ENCODE measurements around the gene SNED1. TPM values are rescaled to one million over a fixed set of nuclear protein-coding genes. Genes with fewer than 3 reads are reported as not detected.

Gene SNED1
- total RNA-seq, 1 experiment from 2014 or later, result not detected

Small RNAs within 50 kb of the gene (small RNA-seq; reads per million reads assigned to genes)
- gene AC005237.2, result not detected

Other genes starting within 250 kb of the SNED1 start
- not detected in 2 replicates for gene KIF1A, start 178.4 kb upstream of the SNED1 start, total RNA-seq (2014; rRNA removed; shearing (Covaris generic))
- gene AGXT, start 129.8 kb upstream of the SNED1 start, total RNA-seq (2014; rRNA removed; shearing (Covaris generic)), result 1.6 and 3.0 TPM in 2 replicates
- 20.7 and 24.5 TPM in 2 replicates for gene MAB21L4, start 102.5 kb upstream of the SNED1 start, total RNA-seq (2014; rRNA removed; shearing (Covaris generic))
- not detected in 2 replicates for gene CROCC2, start 92.3 kb upstream of the SNED1 start, total RNA-seq (2014; rRNA removed; shearing (Covaris generic))
- gene MTERF4, start 103.7 kb downstream of the SNED1 start, total RNA-seq (2014; rRNA removed; shearing (Covaris generic)), result 29.0 and 29.8 TPM in 2 replicates
- gene PASK, start 150.9 kb downstream of the SNED1 start, total RNA-seq (2014; rRNA removed; shearing (Covaris generic)), result 13.4 and 15.9 TPM in 2 replicates
- 45.6 and 69.6 TPM in 2 replicates for gene PPP1R7, start 151.8 kb downstream of the SNED1 start, total RNA-seq (2014; rRNA removed; shearing (Covaris generic))
- 3.0 and 4.1 TPM in 2 replicates for gene ANO7, start 190.1 kb downstream of the SNED1 start, total RNA-seq (2014; rRNA removed; shearing (Covaris generic))

Data from HT-29 (cell line).